Smooth muscle cell (in vitro differentiated cells): ENCODE measurements around the gene ARHGDIB. TPM values are rescaled to one million over a fixed set of nuclear protein-coding genes. Genes with fewer than 3 reads are reported as not detected.

Experiments used
- DNase-seq: peaks from one replicate; lab custom pipeline; 2025; ENCODE audit not compliant: unreplicated experiment; lab: John Stamatoyannopoulos, UW
- H2AFZ ChIP-seq: fragments of 200-600 bp; sonication (generic); 2 replicates; pipeline ENCODE4 v1.6.0; 2016; ENCODE audit warnings: antibody characterized with exemption, low read depth, mild to moderate bottlenecking
- H3F3A ChIP-seq: fragments of 200-600 bp; sonication (generic); 2 replicates; pipeline ENCODE4 v1.6.0; 2017; ENCODE audit warnings: antibody characterized with exemption, low read depth
- H3K27ac ChIP-seq: fragments of 200-600 bp; sonication (generic); 2 replicates; pipeline ENCODE4 v1.5.1; 2016; ENCODE audit warnings: low read depth, mild to moderate bottlenecking
- H3K27me3 ChIP-seq: fragments of 200-600 bp; sonication (generic); 2 replicates; pipeline ENCODE4 v1.6.1; 2016; ENCODE audit warnings: low read depth, mild to moderate bottlenecking
- H3K36me3 ChIP-seq: fragments of 200-600 bp; sonication (generic); 2 replicates; pipeline ENCODE4 v1.5.1; 2016; ENCODE audit warnings: low read depth
- H3K4me1 ChIP-seq: fragments of 200-600 bp; sonication (generic); 2 replicates; pipeline ENCODE4 v1.5.1; 2016; ENCODE audit warnings: low read depth
- H3K4me2 ChIP-seq: fragments of 200-600 bp; sonication (generic); 2 replicates; pipeline ENCODE4 v1.6.0; 2016; ENCODE audit warnings: mild to moderate bottlenecking
- H3K4me3 ChIP-seq: fragments of 200-600 bp; sonication (generic); 2 replicates; pipeline ENCODE4 v1.5.1; 2016; ENCODE audit warnings: mild to moderate bottlenecking
- H3K79me2 ChIP-seq: fragments of 200-600 bp; sonication (generic); 2 replicates; pipeline ENCODE4 v1.6.0; 2016; ENCODE audit warnings: low read depth, mild to moderate bottlenecking
- H3K9ac ChIP-seq: fragments of 200-600 bp; sonication (generic); 2 replicates; pipeline ENCODE4 v1.6.0; 2016; ENCODE audit warnings: low read depth
- H3K9me3 ChIP-seq: fragments of 200-600 bp; sonication (generic); replicated peaks from 2 replicates; pipeline ENCODE4 v1.5.1; 2016; ENCODE audit warnings: low read depth
- H4K20me1 ChIP-seq: fragments of 200-600 bp; sonication (generic); 2 replicates; pipeline ENCODE4 v1.6.0; 2016; ENCODE audit warnings: low read depth
- WGBS: methylation state at CpG from one replicate; pipeline ENCODE4 v1.1.7; 2016; ENCODE audit warnings: low lambda C conversion rate; 5-methylcytosine and 5-hydroxymethylcytosine counted together
- polyA plus RNA-seq: library from polyadenylated mRNA; unstranded; fragments of >200 nt; fragmentation: Nextera tagmentation; extraction: Ambion mirVana; gene quantifications from 2 replicates; pipeline ENCODE4 v1.2.1, GENCODE V29; 2016
- total RNA-seq: library from RNA; depleted of rRNA; stranded (reverse); fragments of >200 nt; gene quantifications from 2 replicates; pipeline ENCODE4 v1.2.3, GENCODE V29; 2014
- TF ChIP-seq, protein P1 (sequence below): fragments of 200-600 bp; sonication (generic); IDR thresholded peaks from 2 replicates; pipeline ENCODE4 v1.5.1; 2017; ENCODE audit warnings: borderline replicate concordance, mild to moderate bottlenecking, antibody characterized with exemption; ENCODE audit not compliant: insufficient read depth, poor library complexity, severe bottlenecking

Gene ARHGDIB
- total RNA-seq (31.5 and 36.4 TPM in 2 replicates), polyA plus RNA-seq (35.8 and 39.2 TPM in 2 replicates)

DNA sequence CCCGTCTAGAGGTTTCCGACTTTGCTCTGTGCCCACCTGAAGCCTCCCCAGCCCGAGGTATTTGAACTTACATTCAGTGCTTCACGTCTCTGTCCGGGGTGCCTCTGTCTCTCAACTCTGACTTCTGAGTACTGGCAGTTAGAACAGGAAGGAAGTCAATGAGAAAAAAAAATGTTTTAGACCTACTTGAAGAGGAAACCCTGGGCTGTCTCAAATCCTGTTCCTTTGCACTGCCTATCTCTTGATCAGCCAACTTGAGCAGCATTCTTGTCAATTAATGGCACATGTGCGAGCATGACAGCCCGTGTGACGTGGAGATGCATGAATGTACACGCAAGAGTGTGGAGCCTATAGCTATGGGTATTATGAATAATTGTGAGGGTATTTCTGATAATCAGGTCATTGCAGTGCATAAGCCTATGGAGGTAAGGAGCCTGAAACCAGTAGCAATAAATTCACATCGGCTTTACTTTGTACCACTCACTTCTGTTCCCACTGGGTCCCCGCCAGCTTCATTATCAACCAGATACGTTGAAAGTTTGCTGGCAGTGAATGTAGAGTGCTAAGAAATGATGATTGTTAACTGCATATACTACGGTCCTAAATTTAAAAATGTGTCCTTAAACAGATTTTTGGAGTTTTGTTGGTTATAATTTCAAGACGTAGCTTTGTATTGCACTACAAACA, at the start of gene ARHGDIB:
TSS of gene ARHGDIB (minus strand) at position 136 of the 687 bp plus-strand sequence. CDS start 10,889 bp downstream, outside the sequence.
- Histone ChIP-seq H3K4me2 (peak within 1 kb of the TSS; percentile 64), H3K27ac (peak within 1 kb of the TSS; percentile 47), H3K4me1 (peaks cover 3% of the 10 kb centered on the region), H4K20me1 (no peaks in the 10 kb centered on the region), H2AFZ (peak within 1 kb of the TSS; percentile 61), H3K4me3 (no peak within 1 kb of the TSS), H3K79me2 (no peaks in the 10 kb centered on the region), H3K36me3 (no peaks in the 10 kb centered on the region), H3F3A (no peaks in the 10 kb centered on the region), H3K27me3 (no peaks in the 10 kb centered on the region), H3K9ac (no peak within 1 kb of the TSS), H3K9me3 (no peaks in the 10 kb centered on the region)
- DNase-seq, result no peak
- TF ChIP-seq, protein P1, sequence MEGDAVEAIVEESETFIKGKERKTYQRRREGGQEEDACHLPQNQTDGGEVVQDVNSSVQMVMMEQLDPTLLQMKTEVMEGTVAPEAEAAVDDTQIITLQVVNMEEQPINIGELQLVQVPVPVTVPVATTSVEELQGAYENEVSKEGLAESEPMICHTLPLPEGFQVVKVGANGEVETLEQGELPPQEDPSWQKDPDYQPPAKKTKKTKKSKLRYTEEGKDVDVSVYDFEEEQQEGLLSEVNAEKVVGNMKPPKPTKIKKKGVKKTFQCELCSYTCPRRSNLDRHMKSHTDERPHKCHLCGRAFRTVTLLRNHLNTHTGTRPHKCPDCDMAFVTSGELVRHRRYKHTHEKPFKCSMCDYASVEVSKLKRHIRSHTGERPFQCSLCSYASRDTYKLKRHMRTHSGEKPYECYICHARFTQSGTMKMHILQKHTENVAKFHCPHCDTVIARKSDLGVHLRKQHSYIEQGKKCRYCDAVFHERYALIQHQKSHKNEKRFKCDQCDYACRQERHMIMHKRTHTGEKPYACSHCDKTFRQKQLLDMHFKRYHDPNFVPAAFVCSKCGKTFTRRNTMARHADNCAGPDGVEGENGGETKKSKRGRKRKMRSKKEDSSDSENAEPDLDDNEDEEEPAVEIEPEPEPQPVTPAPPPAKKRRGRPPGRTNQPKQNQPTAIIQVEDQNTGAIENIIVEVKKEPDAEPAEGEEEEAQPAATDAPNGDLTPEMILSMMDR, result no peak
- 74% methylated on average over 14 of the region's 14 CpGs for WGBS

DNA sequence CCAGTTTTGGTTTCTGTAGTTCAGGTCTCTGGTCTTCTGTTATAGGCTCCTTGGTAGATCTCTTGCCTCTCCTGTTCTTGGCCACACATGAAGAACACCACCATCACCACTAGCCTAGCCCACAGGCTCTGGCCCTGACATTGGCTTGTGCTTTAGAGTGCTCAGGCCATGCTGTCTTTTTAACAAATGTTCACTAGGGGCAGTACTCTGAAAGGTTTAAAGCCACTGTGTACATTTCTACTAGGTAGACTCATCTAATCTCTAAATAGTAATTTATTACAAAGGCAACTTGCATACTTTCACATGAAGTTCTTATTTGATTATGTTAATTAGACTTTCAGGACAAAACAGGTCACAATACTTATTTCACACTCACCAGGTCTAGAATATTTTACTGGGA, 49.8 kb upstream of the ARHGDIB start:
- TF ChIP-seq, protein P1, result no peak
- no peaks in the 10 kb centered on the region for H3K27me3 ChIP-seq
- H3K79me2 ChIP-seq, result no peaks in the 10 kb centered on the region
- H3K4me3 ChIP-seq, result no peak overlapping the region
- no peaks in the 10 kb centered on the region for H3K9me3 ChIP-seq
- no peaks in the 10 kb centered on the region for H3K36me3 ChIP-seq
- no peak overlapping the region for H3K27ac ChIP-seq
- H3K4me2 ChIP-seq, result no peak overlapping the region
- H3F3A ChIP-seq, result no peaks in the 10 kb centered on the region
- no peaks in the 10 kb centered on the region for H3K4me1 ChIP-seq
- no peak overlapping the region for H2AFZ ChIP-seq
- DNase-seq, result no peak
- H4K20me1 ChIP-seq, result no peaks in the 10 kb centered on the region
- H3K9ac ChIP-seq, result no peak overlapping the region

DNA sequence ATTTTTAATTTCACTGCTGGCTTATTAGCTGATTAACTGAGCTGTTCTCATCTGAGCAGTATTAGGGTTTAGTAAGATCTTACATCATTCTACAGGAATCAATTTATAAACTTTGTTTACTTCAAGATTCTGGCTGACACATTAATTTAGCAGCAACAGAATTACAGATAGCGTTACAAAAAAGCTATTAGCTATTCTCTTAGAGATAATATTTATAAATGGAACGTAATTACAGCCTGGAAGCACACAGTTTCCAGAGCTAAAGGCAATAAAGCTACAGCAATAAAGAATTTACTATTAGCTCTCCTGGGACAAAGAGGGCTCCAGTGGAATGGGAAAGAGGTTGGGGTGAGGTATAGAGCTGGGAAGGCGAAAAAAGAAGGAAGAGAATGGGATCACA, 46.1 kb upstream of the ARHGDIB start:
- Histone ChIP-seq H3K4me2 (no peak overlapping the region), H3K79me2 (no peaks in the 10 kb centered on the region), H3K9me3 (no peaks in the 10 kb centered on the region), H3F3A (no peaks in the 10 kb centered on the region), H3K9ac (no peak overlapping the region), H3K4me3 (no peak overlapping the region), H4K20me1 (no peaks in the 10 kb centered on the region), H3K36me3 (no peaks in the 10 kb centered on the region), H2AFZ (peak overlapping the region; percentile 36), H3K27me3 (no peaks in the 10 kb centered on the region), H3K27ac (no peak overlapping the region), H3K4me1 (no peaks in the 10 kb centered on the region)
- 72% methylated on average over 3 of the region's 3 CpGs for WGBS
- TF ChIP-seq, protein P1, result no peak
- DNase-seq, result no peak

DNA sequence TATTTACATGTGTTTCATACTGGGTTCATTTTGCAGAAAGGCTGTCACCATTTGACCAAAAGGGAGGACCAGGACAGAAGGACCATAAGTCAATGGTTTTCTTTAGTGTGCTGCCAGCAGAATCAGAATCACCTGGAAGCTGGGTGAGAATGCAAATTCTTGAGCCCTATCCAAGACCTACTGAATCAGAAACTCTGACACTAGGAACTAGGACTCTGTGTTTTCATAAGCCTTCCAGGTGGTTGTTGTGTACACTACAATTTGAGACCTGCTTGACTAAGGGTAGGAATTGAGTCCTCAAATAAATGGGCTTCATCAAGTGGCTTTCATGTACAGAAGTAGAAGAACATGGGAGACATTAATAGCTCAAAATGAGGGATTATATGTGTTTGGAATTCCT, 43.7 kb upstream of the ARHGDIB start:
- TF ChIP-seq, protein P1, result no peak
- H3K27me3 ChIP-seq, result no peaks in the 10 kb centered on the region
- H3K36me3 ChIP-seq, result no peaks in the 10 kb centered on the region
- no peak overlapping the region for H3K4me3 ChIP-seq
- no peak overlapping the region for H2AFZ ChIP-seq
- DNase-seq, result no peak
- H3F3A ChIP-seq, result no peaks in the 10 kb centered on the region
- H3K79me2 ChIP-seq, result no peaks in the 10 kb centered on the region
- H3K9me3 ChIP-seq, result no peaks in the 10 kb centered on the region
- no peaks in the 10 kb centered on the region for H4K20me1 ChIP-seq
- H3K9ac ChIP-seq, result no peak overlapping the region
- no peak overlapping the region for H3K27ac ChIP-seq
- H3K4me1 ChIP-seq, result peaks cover 6% of the 10 kb centered on the region
- no peak overlapping the region for H3K4me2 ChIP-seq
